HG03342 (cell line): ENCODE data around the gene SLC25A17.
"Not testable (repeated sequence)": the region's sequence is repeated elsewhere in the genome, so short reads cannot be mapped to it uniquely, and the experiment has no call there.

Experiments used
- ATAC-seq: cut with Tn5 transposase; IDR thresholded peaks from one replicate; pipeline ENCODE4 v1.9.1; 2021; ENCODE audit warnings: mild to moderate bottlenecking, moderate library complexity; ENCODE audit not compliant: unreplicated experiment

The SLC25A17 gene

GRCh38 chr22:40721266-40721665, 97.9 kb downstream of the SLC25A17 start:
- no peak for ATAC-seq

DNA sequence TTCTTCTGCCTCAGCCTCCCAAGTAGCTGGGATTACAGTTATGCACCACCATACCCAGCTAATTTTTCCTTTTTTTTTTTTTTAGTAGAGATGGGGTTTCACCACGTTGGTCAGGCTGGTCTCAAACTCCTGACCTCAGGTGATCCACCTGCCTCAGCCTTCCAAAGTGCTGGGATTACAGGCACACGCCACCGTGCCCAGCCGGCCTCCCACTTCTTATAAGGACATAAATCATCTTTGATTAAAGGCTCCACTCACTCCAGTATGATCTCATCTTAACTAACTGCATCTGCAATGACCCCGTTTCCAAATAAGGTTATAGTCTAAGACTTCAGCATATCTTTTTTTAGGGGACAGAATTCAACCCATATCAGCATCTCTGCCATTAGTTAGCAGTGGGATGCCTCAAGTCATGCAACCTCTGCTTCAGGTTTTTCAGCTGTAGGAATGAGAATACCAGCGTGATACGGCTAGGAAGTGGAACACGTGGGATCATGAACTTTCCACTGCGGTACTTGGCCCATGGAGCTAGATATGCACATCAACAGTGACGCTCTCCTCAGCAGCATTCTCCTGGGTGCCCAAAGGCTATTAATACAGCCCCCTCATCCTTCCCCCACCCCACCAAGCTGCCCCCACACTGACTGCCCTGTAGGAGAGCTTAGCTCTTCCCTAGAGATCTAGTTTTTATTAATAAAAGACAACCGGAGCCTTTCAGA, 98.4 kb downstream of the SLC25A17 start:
- ATAC-seq, result no peak

DNA sequence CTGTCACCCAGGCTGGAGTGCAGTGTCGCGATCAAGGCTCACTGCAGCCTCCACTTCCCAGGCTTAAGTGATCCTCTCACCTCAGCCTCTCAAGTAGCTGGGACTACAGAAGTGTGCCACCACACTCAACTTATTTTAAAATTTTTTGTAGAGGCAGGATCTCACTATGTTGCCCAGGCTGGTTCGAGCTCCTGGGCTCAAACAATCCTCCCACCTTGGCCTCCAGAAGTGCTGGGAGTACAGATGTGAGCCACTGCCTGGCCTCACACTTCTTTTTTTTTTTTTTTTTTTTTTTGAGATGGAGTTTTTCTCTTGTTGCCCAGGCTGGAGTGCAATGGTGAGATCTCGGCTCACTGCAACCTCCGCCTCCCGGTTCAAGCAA, 99.0 kb downstream of the SLC25A17 start:
- ATAC-seq, result not testable (repeated sequence)
